A549 (cell line): ENCODE measurements around the gene HLCS.

Experiments used
- BHLHE40 ChIP-seq: IDR thresholded peaks from 2 replicates; pipeline ENCODE4 v1.6.1; 2012; ENCODE audit warnings: low read depth, low read length, inconsistent platforms
- CEBPB ChIP-seq, 2 experiments: fragments of >200 bp in 1 of 2; sonication (Bioruptor Twin) in 1 of 2; formaldehyde crosslinking in 1 of 2; IDR thresholded peaks; 2 replicates each; pipeline ENCODE4 v1.6.1; 2012 to 2016
- FOSL2 ChIP-seq, 2 experiments: fragments of 450-650 bp in 1 of 2; fragments of >200 bp in 1 of 2; sonication (Bioruptor Twin) in 1 of 2; formaldehyde crosslinking; IDR thresholded peaks; 2 replicates each; pipeline versions ENCODE4 v1.5.0 to v1.6.1; 2016 to 2020; ENCODE audit warnings: mild to moderate bottlenecking in 1 of 2, moderate library complexity in 1 of 2
- HEYL ChIP-seq: fragments of 250-450 bp; sonication (Bioruptor Pico); IDR thresholded peaks from 2 replicates; pipeline ENCODE4 v1.8.0; 2021; ENCODE audit warnings: mild to moderate bottlenecking, moderate library complexity
- POLR2A ChIP-seq: IDR thresholded peaks from 2 replicates; pipeline ENCODE4 v1.6.1; 2012; ENCODE audit warnings: mild to moderate bottlenecking, low read length
- SMC3 ChIP-seq: fragments of >200 bp; sonication (Bioruptor Twin); formaldehyde crosslinking; IDR thresholded peaks from 3 replicates; pipeline ENCODE4 v1.6.1; 2018; ENCODE audit warnings: inconsistent platforms
- TF ChIP-seq, protein P1 (sequence below): fragments of >200 bp; sonication (Bioruptor Twin); formaldehyde crosslinking; IDR thresholded peaks from 3 replicates; pipeline ENCODE4 v1.5.1; 2016

DNA sequence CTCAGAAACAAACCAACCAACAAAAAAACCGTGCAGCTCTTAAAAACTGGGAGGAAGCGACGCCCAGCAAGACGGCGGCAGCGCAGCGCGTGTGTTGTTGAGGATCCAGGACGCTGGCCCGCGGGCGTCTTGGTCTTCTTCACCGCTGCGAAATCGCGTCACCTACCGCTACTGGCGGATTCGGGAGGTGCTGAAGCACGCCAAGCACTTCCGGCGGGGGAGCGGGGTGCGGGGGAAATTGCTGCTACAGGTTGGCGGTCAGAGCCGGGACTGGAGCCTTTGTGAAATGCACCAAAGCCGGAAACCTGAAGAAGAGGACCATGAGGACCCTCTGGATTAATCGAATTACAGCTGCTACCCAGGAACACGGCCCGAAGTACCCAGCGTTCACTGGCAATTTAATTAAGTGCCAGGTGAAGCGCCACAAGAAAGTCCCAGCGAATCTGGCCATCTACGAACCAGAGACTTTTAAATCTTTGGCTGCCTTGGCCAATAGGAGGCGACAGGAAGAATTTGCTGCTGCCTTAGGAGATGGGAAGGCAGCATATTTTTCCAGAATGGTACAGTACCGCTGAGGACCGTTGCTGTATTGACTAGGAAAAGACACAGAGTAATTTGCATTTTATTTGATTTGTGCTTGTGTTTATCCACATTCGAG, 28.2 kb upstream of the HLCS start:
- no peak for TF ChIP-seq HEYL (CRISPR knock-in tag)
- no peak for TF ChIP-seq CEBPB (IDR thresholded peaks at IDR 0.05)
- TF ChIP-seq, protein P1, sequence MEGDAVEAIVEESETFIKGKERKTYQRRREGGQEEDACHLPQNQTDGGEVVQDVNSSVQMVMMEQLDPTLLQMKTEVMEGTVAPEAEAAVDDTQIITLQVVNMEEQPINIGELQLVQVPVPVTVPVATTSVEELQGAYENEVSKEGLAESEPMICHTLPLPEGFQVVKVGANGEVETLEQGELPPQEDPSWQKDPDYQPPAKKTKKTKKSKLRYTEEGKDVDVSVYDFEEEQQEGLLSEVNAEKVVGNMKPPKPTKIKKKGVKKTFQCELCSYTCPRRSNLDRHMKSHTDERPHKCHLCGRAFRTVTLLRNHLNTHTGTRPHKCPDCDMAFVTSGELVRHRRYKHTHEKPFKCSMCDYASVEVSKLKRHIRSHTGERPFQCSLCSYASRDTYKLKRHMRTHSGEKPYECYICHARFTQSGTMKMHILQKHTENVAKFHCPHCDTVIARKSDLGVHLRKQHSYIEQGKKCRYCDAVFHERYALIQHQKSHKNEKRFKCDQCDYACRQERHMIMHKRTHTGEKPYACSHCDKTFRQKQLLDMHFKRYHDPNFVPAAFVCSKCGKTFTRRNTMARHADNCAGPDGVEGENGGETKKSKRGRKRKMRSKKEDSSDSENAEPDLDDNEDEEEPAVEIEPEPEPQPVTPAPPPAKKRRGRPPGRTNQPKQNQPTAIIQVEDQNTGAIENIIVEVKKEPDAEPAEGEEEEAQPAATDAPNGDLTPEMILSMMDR, result no peak
- TF ChIP-seq BHLHE40, result no peak
- TF ChIP-seq POLR2A, result no peak
- TF ChIP-seq FOSL2 (IDR thresholded peaks at IDR 0.05), result no peak
- no peak for TF ChIP-seq FOSL2 (CRISPR knock-in tag; IDR thresholded peaks at IDR 0.05)
- no peak for TF ChIP-seq SMC3
